ENCODE data around the gene NRK. TPM values are rescaled to one million over a fixed set of nuclear protein-coding genes. Genes with fewer than 3 reads are reported as not detected.
"Not testable (repeated sequence)": the region's sequence is repeated elsewhere in the genome, so short reads cannot be mapped to it uniquely, and the experiment has no call there.

The NRK gene
- total RNA-seq, 1 experiment from 2014 or later, result not detected

GRCh38 chrX:105845631-105846030, 23.3 kb downstream of the NRK start:
- Histone ChIP-seq H3K27me3 (replicated peaks; ENCODE audit: insufficient read depth, low read depth, low read length, poor library complexity) (no peaks in the 10 kb centered on the region), H3K27ac (ENCODE audit: low read depth, low read length, poor library complexity, severe bottlenecking) (no peak overlapping the region), H3K4me3 (ENCODE audit: low read depth, low read length, poor library complexity, severe bottlenecking) (no peak overlapping the region), H3K4me1 (ENCODE audit: insufficient read depth, low read length, poor library complexity, severe bottlenecking) (no peaks in the 10 kb centered on the region), H3K36me3 (ENCODE audit: insufficient read depth, low read length, poor library complexity, severe bottlenecking) (no peaks in the 10 kb centered on the region), H3K9me3 (ENCODE audit: low read depth, low read length, poor library complexity, severe bottlenecking) (no peaks in the 10 kb centered on the region)
- no peak for DNase-seq (ENCODE audit: low spot score)
- no peak for TF ChIP-seq CTCF (conservative IDR thresholded peaks at IDR 0.05; ENCODE audit: low read depth, low read length)
- no peak for TF ChIP-seq EZH2 (IDR thresholded peaks at IDR 0.05; ENCODE audit: borderline replicate concordance, low read depth, low read length, poor library complexity, severe bottlenecking)
- POLR2A ChIA-PET (ENCODE audit: low non-redundant PET), result no interaction called here
- intact Hi-C loops (cut with micrococcal nuclease; ENCODE audit: unreplicated experiment), result no loop called here
- CTCF ChIA-PET, result no interaction called here
- BruUV-seq (replicated peaks), result no TSS peak

- DNase-seq (ENCODE audit: low spot score); CTCF ChIA-PET; H3K36me3 ChIP-seq (ENCODE audit: insufficient read depth, low read length, poor library complexity, severe bottlenecking); POLR2A ChIA-PET (ENCODE audit: low non-redundant PET); H3K9me3 ChIP-seq (ENCODE audit: low read depth, low read length, poor library complexity, severe bottlenecking); H3K4me3 ChIP-seq (ENCODE audit: low read depth, low read length, poor library complexity, severe bottlenecking); H3K27ac ChIP-seq (ENCODE audit: low read depth, low read length, poor library complexity, severe bottlenecking); H3K4me1 ChIP-seq (ENCODE audit: insufficient read depth, low read length, poor library complexity, severe bottlenecking); H3K27me3 ChIP-seq (replicated peaks; ENCODE audit: insufficient read depth, low read depth, low read length, poor library complexity); BruUV-seq (replicated peaks); intact Hi-C loops (cut with micrococcal nuclease; ENCODE audit: unreplicated experiment): not testable (repeated sequence)
Observed at GRCh38 chrX:105850100-105850499, 27.8 kb downstream of the NRK start.

GRCh38 chrX:105865709-105866108, 43.4 kb downstream of the NRK start:
- CTCF ChIA-PET, result no interaction called here
- Histone ChIP-seq H3K27ac (ENCODE audit: low read depth, low read length, poor library complexity, severe bottlenecking) (no peak overlapping the region), H3K36me3 (ENCODE audit: insufficient read depth, low read length, poor library complexity, severe bottlenecking) (no peaks in the 10 kb centered on the region), H3K4me3 (ENCODE audit: low read depth, low read length, poor library complexity, severe bottlenecking) (no peak overlapping the region), H3K4me1 (ENCODE audit: insufficient read depth, low read length, poor library complexity, severe bottlenecking) (no peaks in the 10 kb centered on the region), H3K9me3 (ENCODE audit: low read depth, low read length, poor library complexity, severe bottlenecking) (no peaks in the 10 kb centered on the region), H3K27me3 (replicated peaks; ENCODE audit: insufficient read depth, low read depth, low read length, poor library complexity) (no peaks in the 10 kb centered on the region)
- DNase-seq (ENCODE audit: low spot score), result no peak
- BruUV-seq (replicated peaks), result no TSS peak
- no peak for TF ChIP-seq EZH2 (IDR thresholded peaks at IDR 0.05; ENCODE audit: borderline replicate concordance, low read depth, low read length, poor library complexity, severe bottlenecking)
- no peak for TF ChIP-seq CTCF (conservative IDR thresholded peaks at IDR 0.05; ENCODE audit: low read depth, low read length)
- intact Hi-C loops (cut with micrococcal nuclease; ENCODE audit: unreplicated experiment), result no loop called here
- POLR2A ChIA-PET (ENCODE audit: low non-redundant PET), result no interaction called here

GRCh38 chrX:105869701-105870100, 47.4 kb downstream of the NRK start:
- peaks cover 3% of the 10 kb centered on the region for H3K27me3 ChIP-seq (replicated peaks; ENCODE audit: insufficient read depth, low read depth, low read length, poor library complexity)
- H3K9me3 ChIP-seq (ENCODE audit: low read depth, low read length, poor library complexity, severe bottlenecking), result no peaks in the 10 kb centered on the region
- POLR2A ChIA-PET (ENCODE audit: low non-redundant PET), result no interaction called here
- TF ChIP-seq CTCF (conservative IDR thresholded peaks at IDR 0.05; ENCODE audit: low read depth, low read length), result no peak
- TF ChIP-seq EZH2 (IDR thresholded peaks at IDR 0.05; ENCODE audit: borderline replicate concordance, low read depth, low read length, poor library complexity, severe bottlenecking), result no peak
- no peaks in the 10 kb centered on the region for H3K36me3 ChIP-seq (ENCODE audit: insufficient read depth, low read length, poor library complexity, severe bottlenecking)
- intact Hi-C loops (cut with micrococcal nuclease; ENCODE audit: unreplicated experiment), result no loop called here
- CTCF ChIA-PET, result no interaction called here
- no TSS peak for BruUV-seq (replicated peaks)
- no peak overlapping the region for H3K4me3 ChIP-seq (ENCODE audit: low read depth, low read length, poor library complexity, severe bottlenecking)
- no peak for DNase-seq (ENCODE audit: low spot score)
- no peaks in the 10 kb centered on the region for H3K4me1 ChIP-seq (ENCODE audit: insufficient read depth, low read length, poor library complexity, severe bottlenecking)
- H3K27ac ChIP-seq (ENCODE audit: low read depth, low read length, poor library complexity, severe bottlenecking), result no peak overlapping the region

All from A673 (cell line).